IMR-90 (cell line): ENCODE measurements around the gene ST8SIA6. TPM values are rescaled to one million over a fixed set of nuclear protein-coding genes. Genes with fewer than 3 reads are reported as not detected.

Source experiments
- ATAC-seq: fragments of 200-7000 bp; cut with Tn5 transposase; 2 replicates; pipeline ENCODE4 v1.9.1; 2020; ENCODE audit warnings: low read depth, mild to moderate bottlenecking, moderate library complexity
- BruUV-seq: library from RNA; stranded (reverse); fragments of 400-500 nt; replicated peaks from 2 replicates; lab custom pipeline; 2021; lab: Mats Ljungman, UMichigan
- CTCF ChIA-PET: fragments of 300-600 bp; formaldehyde crosslinking; extraction: SDS; loops from one replicate; lab custom pipeline; 2021; ENCODE audit warnings: antibody characterized with exemption; lab: Yijun Ruan, JAX
- POLR2A ChIA-PET: fragments of 300-600 bp; sonication (Branson Sonifier 250); formaldehyde crosslinking; loops from one replicate; lab custom pipeline; 2022; ENCODE audit warnings: antibody characterized with exemption; ENCODE audit not compliant: unreplicated experiment; lab: Charles Lee
- DNase-seq: peaks from one replicate; pipeline ENCODE4 v3.0.0; 2013
- H2AFZ ChIP-seq: replicated peaks from 2 replicates; pipeline ENCODE3; 2013; ENCODE audit warnings: low read length, mild to moderate bottlenecking; ENCODE audit not compliant: poor library complexity
- H2AK5ac ChIP-seq: 2 replicates; pipeline ENCODE4 v1.6.1; 2013; ENCODE audit warnings: low read depth, low read length, inconsistent platforms
- H2AK9ac ChIP-seq: replicated peaks from 2 replicates; pipeline ENCODE3; 2013; ENCODE audit warnings: mild to moderate bottlenecking, low read depth, low read length, moderate library complexity; ENCODE audit not compliant: poor library complexity
- H2BK120ac ChIP-seq: 2 replicates; pipeline ENCODE4 v1.6.1; 2013; ENCODE audit warnings: low read depth, low read length, inconsistent platforms
- H2BK15ac ChIP-seq: 3 replicates; pipeline ENCODE4 v1.6.1; 2013; ENCODE audit warnings: low read depth, low read length, inconsistent platforms
- H2BK20ac ChIP-seq: 2 replicates; pipeline ENCODE4 v1.6.1; 2013; ENCODE audit warnings: low read depth, mild to moderate bottlenecking, inconsistent platforms, low read length, moderate library complexity
- H2BK5ac ChIP-seq: 2 replicates; pipeline ENCODE4 v1.6.1; 2013; ENCODE audit warnings: mild to moderate bottlenecking, low read depth, low read length, inconsistent platforms; ENCODE audit not compliant: poor library complexity, severe bottlenecking
- H3K14ac ChIP-seq: replicated peaks from 2 replicates; pipeline ENCODE4 v1.6.1; 2013; ENCODE audit warnings: low read depth, low read length, inconsistent platforms
- H3K18ac ChIP-seq: 2 replicates; pipeline ENCODE4 v1.6.1; 2013; ENCODE audit warnings: low read depth, low read length, control low read depth
- H3K23ac ChIP-seq: 2 replicates; pipeline ENCODE4 v1.6.1; 2013; ENCODE audit warnings: low read depth, low read length, inconsistent platforms
- H3K27ac ChIP-seq: 2 replicates; pipeline ENCODE4 v1.5.1; 2013; ENCODE audit warnings: mild to moderate bottlenecking, control low read depth, low read length; ENCODE audit not compliant: insufficient read depth
- H3K27me3 ChIP-seq: 2 replicates; pipeline ENCODE4 v1.6.1; 2013; ENCODE audit warnings: low read length; ENCODE audit not compliant: control insufficient read depth, insufficient read depth
- H3K36me3 ChIP-seq: 2 replicates; pipeline ENCODE4 v1.6.1; 2013; ENCODE audit warnings: low read length, mixed read lengths; ENCODE audit not compliant: control insufficient read depth, insufficient read depth
- H3K4ac ChIP-seq: 2 replicates; pipeline ENCODE4 v1.6.1; 2013; ENCODE audit warnings: low read depth, low read length, inconsistent platforms
- H3K4me1 ChIP-seq: 2 replicates; pipeline ENCODE4 v1.6.1; 2013; ENCODE audit warnings: low read length, mixed read lengths; ENCODE audit not compliant: control insufficient read depth, insufficient read depth
- H3K4me2 ChIP-seq: 2 replicates; pipeline ENCODE4 v1.6.1; 2013; ENCODE audit warnings: low read depth, mild to moderate bottlenecking, control low read depth, low read length, moderate library complexity
- H3K4me3 ChIP-seq: 2 replicates; pipeline ENCODE4 v1.5.1; 2013; ENCODE audit warnings: low read depth, mild to moderate bottlenecking, control low read depth, low read length, moderate library complexity; ENCODE audit not compliant: insufficient read depth
- H3K56ac ChIP-seq: 2 replicates; pipeline ENCODE4 v1.6.1; 2013; ENCODE audit warnings: low read length, inconsistent platforms; ENCODE audit not compliant: insufficient read depth; ENCODE audit errors: extremely low read depth
- H3K79me1 ChIP-seq, 2 experiments: 2 replicates each; pipeline ENCODE4 v1.6.1; 2013; ENCODE audit warnings: low read length in 2 of 2, inconsistent platforms in 1 of 2, low read depth in 1 of 2
- H3K9ac ChIP-seq: 2 replicates; pipeline ENCODE4 v1.6.1; 2013; ENCODE audit warnings: low read depth, low read length, control low read depth
- H3K9me1 ChIP-seq: 2 replicates; pipeline ENCODE4 v1.6.1; 2013; ENCODE audit warnings: low read length, inconsistent platforms; ENCODE audit not compliant: insufficient read depth
- H3K9me3 ChIP-seq: 2 replicates; pipeline ENCODE4 v1.6.1; 2013; ENCODE audit warnings: low read length; ENCODE audit not compliant: control insufficient read depth, insufficient read depth
- H4K20me1 ChIP-seq: 2 replicates; pipeline ENCODE4 v1.6.1; 2013; ENCODE audit warnings: low read length, inconsistent platforms; ENCODE audit not compliant: insufficient read depth
- H4K5ac ChIP-seq: 2 replicates; pipeline ENCODE4 v1.6.1; 2013; ENCODE audit warnings: mild to moderate bottlenecking, low read depth, low read length, control low read depth
- H4K8ac ChIP-seq, 2 experiments: 2 replicates each; pipeline ENCODE4 v1.6.1; 2013; ENCODE audit warnings: low read depth in 2 of 2, low read length in 2 of 2, control low read depth in 1 of 2, inconsistent platforms in 1 of 2
- H4K91ac ChIP-seq: 2 replicates; pipeline ENCODE4 v1.6.1; 2013; ENCODE audit warnings: low read depth, low read length, inconsistent platforms; ENCODE audit not compliant: insufficient read depth
- BHLHE40 ChIP-seq: fragments of 150-350 bp; IDR thresholded peaks from 2 replicates; pipeline ENCODE4 v1.6.1; 2016; ENCODE audit warnings: mild to moderate bottlenecking, low read depth, low read length
- CHD1 ChIP-seq: IDR thresholded peaks from 2 replicates; pipeline ENCODE4 v1.6.1; 2012; ENCODE audit warnings: low read depth, low read length, improper control_type of control experiment
- CTCF ChIP-seq: conservative IDR thresholded peaks from 2 replicates; pipeline ENCODE4 v1.5.1; 2012; ENCODE audit warnings: mild to moderate bottlenecking, low read depth, low read length, improper control_type of control experiment
- ELK1 ChIP-seq: fragments of 150-350 bp; IDR thresholded peaks from 2 replicates; pipeline ENCODE4 v1.6.1; 2016; ENCODE audit warnings: low read depth, mild to moderate bottlenecking, low read length, moderate library complexity, borderline replicate concordance
- FOS ChIP-seq: fragments of 150-350 bp; IDR thresholded peaks from 2 replicates; pipeline ENCODE4 v1.6.1; 2016; ENCODE audit warnings: low read depth, low read length
- MAFK ChIP-seq: IDR thresholded peaks from 2 replicates; pipeline ENCODE4 v1.6.1; 2012; ENCODE audit warnings: low read depth, low read length, improper control_type of control experiment
- MAZ ChIP-seq: IDR thresholded peaks from 2 replicates; pipeline ENCODE4 v1.6.1; 2012; ENCODE audit warnings: low read depth, mild to moderate bottlenecking, low read length, improper control_type of control experiment, moderate library complexity, borderline replicate concordance
- MXI1 ChIP-seq: IDR thresholded peaks from 2 replicates; pipeline ENCODE4 v1.6.1; 2012; ENCODE audit warnings: low read depth, mild to moderate bottlenecking, low read length, moderate library complexity, borderline replicate concordance
- NFE2L2 ChIP-seq: fragments of 150-350 bp; IDR thresholded peaks from 2 replicates; pipeline ENCODE4 v1.6.1; 2016; ENCODE audit warnings: low read depth, mild to moderate bottlenecking, low read length
- POLR2A ChIP-seq: IDR thresholded peaks from 2 replicates; pipeline ENCODE4 v1.6.1; 2012; ENCODE audit warnings: mild to moderate bottlenecking, low read depth, low read length
- RAD21 ChIP-seq: IDR thresholded peaks from 2 replicates; pipeline ENCODE4 v1.6.1; 2012; ENCODE audit warnings: low read length, improper control_type of control experiment
- RCOR1 ChIP-seq: IDR thresholded peaks from 2 replicates; pipeline ENCODE4 v1.6.1; 2012; ENCODE audit warnings: mild to moderate bottlenecking, low read length, improper control_type of control experiment; ENCODE audit not compliant: insufficient replicate concordance
- RFX5 ChIP-seq: IDR thresholded peaks from 2 replicates; pipeline ENCODE4 v1.8.0; 2012; ENCODE audit warnings: low read depth, mild to moderate bottlenecking, low read length, moderate library complexity
- SMC3 ChIP-seq: fragments of 150-350 bp; IDR thresholded peaks from 2 replicates; pipeline ENCODE4 v1.6.1; 2016; ENCODE audit warnings: low read depth, mild to moderate bottlenecking, antibody characterized with exemption, low read length, moderate library complexity
- USF2 ChIP-seq: fragments of 150-350 bp; IDR thresholded peaks from 2 replicates; pipeline ENCODE4 v1.6.1; 2017; ENCODE audit warnings: mild to moderate bottlenecking, antibody characterized with exemption, low read length, low read depth
- dilution Hi-C: fragments of 300-500 bp; cut with HindIII; formaldehyde crosslinking; loops from one replicate; pipeline ENCODE4 v1.14.3; 2018; ENCODE audit warnings: low sequenced_read_pairs; ENCODE audit not compliant: unreplicated experiment
- in situ Hi-C: fragments of 300-500 bp; cut with MboI; formaldehyde crosslinking; loops from 3 replicates; pipeline ENCODE4 v1.14.3; 2019; ENCODE audit warnings: low sequenced_read_pairs, inconsistent platforms, mixed read lengths
- intact Hi-C: fragments of 100-400 bp; cut with micrococcal nuclease; formaldehyde crosslinking; loops from 2 replicates; pipeline ENCODE4 v1.10.0; 2022
- polyA plus RNA-seq, 3 experiments: library from polyadenylated mRNA; depleted of rRNA; stranded (reverse); fragments of >200 nt; gene quantifications; 2 replicates each; pipeline ENCODE4 v1.2.3, GENCODE V29; 2012; ENCODE audit warnings: low replicate concordance in 1 of 3
- total RNA-seq: library from RNA; depleted of rRNA; stranded (reverse); fragments of >200 nt; gene quantifications from 2 replicates; pipeline ENCODE4 v1.2.3, GENCODE V29; 2012

ST8SIA6 gene
- total and polyA plus RNA-seq, 2 of the 4 experiments (the other 2 are of a cell fraction): 0.10 to 0.18 TPM

GRCh38 chr10:17460756-17461155, 6.4 kb upstream of the ST8SIA6 start:
- BruUV-seq: no TSS peak
- no peak overlapping the region for H3K23ac ChIP-seq
- no peaks in the 10 kb centered on the region for H3K79me1 ChIP-seq
- no peak overlapping the region for H3K4me2 ChIP-seq
- no peak overlapping the region for H4K91ac ChIP-seq
- in situ Hi-C loops (no loop called here), intact Hi-C loops (no loop called here), dilution Hi-C loops (no loop called here)
- no peak overlapping the region for H2AK9ac ChIP-seq
- H4K5ac ChIP-seq: no peak overlapping the region
- H2AK5ac ChIP-seq: no peak overlapping the region
- H2AFZ ChIP-seq: no peak overlapping the region
- no peak overlapping the region for H3K4ac ChIP-seq
- H3K4me3 ChIP-seq: no peak overlapping the region
- H3K4me1 ChIP-seq: no peaks in the 10 kb centered on the region
- H4K20me1 ChIP-seq: no peaks in the 10 kb centered on the region
- CTCF ChIA-PET: no interaction called here
- H2BK15ac ChIP-seq: no peak overlapping the region
- H3K27me3 ChIP-seq: peaks cover 3% of the 10 kb centered on the region; the same call in 1 of the 2 replicates
- H3K9me1 ChIP-seq: no peaks in the 10 kb centered on the region
- no peak overlapping the region for H3K18ac ChIP-seq
- H3K56ac ChIP-seq: no peak overlapping the region
- no peak overlapping the region for H2BK5ac ChIP-seq
- no peak for ATAC-seq
- H3K9ac ChIP-seq: no peak overlapping the region
- no peak overlapping the region for H2BK120ac ChIP-seq
- H3K9me3 ChIP-seq: no peaks in the 10 kb centered on the region; the same call in 1 of the 2 replicates
- POLR2A ChIA-PET: no interaction called here
- no peak overlapping the region for H4K8ac ChIP-seq
- no peak for DNase-seq
- TF ChIP-seq BHLHE40 (no peak), USF2 (no peak), RAD21 (no peak), RCOR1 (no peak), NFE2L2 (no peak), POLR2A (no peak), SMC3 (no peak), MAZ (no peak), MXI1 (no peak), CHD1 (no peak), CTCF (no peak), ELK1 (no peak), RFX5 (no peak), MAFK (no peak), FOS (no peak)
- H3K27ac ChIP-seq: no peak overlapping the region
- H2BK20ac ChIP-seq: no peak overlapping the region
- H3K14ac ChIP-seq: no peak overlapping the region
- H3K36me3 ChIP-seq: no peaks in the 10 kb centered on the region
